Activated CD8-positive, alpha-beta T cell treated with anti-CD3 and anti-CD28 coated beads for 36 hours (primary cell): ENCODE results near the gene SUGCT. TPM values are rescaled to one million over a fixed set of nuclear protein-coding genes. Genes with fewer than 3 reads are reported as not detected.

Source experiments
- ATAC-seq: fragments of 200-7000 bp; cut with Tn5 transposase; one replicate; pipeline ENCODE4 v1.10.0; 2021; ENCODE audit warnings: mild to moderate bottlenecking, moderate library complexity
- CTCF ChIA-PET: fragments of 350-600 bp; sonication (Branson Sonifier 250); formaldehyde crosslinking; loops from one replicate; lab custom pipeline; 2021; ENCODE audit warnings: antibody characterized with exemption; lab: Charles Lee
- POLR2A ChIA-PET: fragments of 350-600 bp; sonication (Branson Sonifier 250); formaldehyde crosslinking; loops from one replicate; lab custom pipeline; 2021; ENCODE audit warnings: antibody characterized with exemption; lab: Charles Lee
- DNase-seq: peaks from one replicate; pipeline ENCODE4 v3.0.0-alpha.2; 2020
- H3K27ac Mint-ChIP-seq: one replicate; pipeline ENCODE4 v1.8.0; 2021; ENCODE audit warnings: mild to moderate bottlenecking, mixed read lengths
- H3K27me3 Mint-ChIP-seq: one replicate; pipeline ENCODE4 v1.8.0; 2021; ENCODE audit warnings: mixed read lengths
- H3K36me3 Mint-ChIP-seq: one replicate; pipeline ENCODE4 v1.8.0; 2021; ENCODE audit warnings: low read depth, mixed read lengths
- H3K4me1 Mint-ChIP-seq: one replicate; pipeline ENCODE4 v1.8.0; 2021; ENCODE audit warnings: low read depth, mixed read lengths
- H3K4me3 Mint-ChIP-seq: one replicate; pipeline ENCODE4 v1.8.0; 2021; ENCODE audit warnings: mild to moderate bottlenecking, moderate library complexity, mixed read lengths
- H3K9me3 Mint-ChIP-seq: one replicate; pipeline ENCODE4 v1.8.0; 2021; ENCODE audit warnings: mixed read lengths
- CTCF ChIP-seq: fragments of 200-600 bp; IDR thresholded peaks from one replicate; pipeline ENCODE4 v1.8.0; 2022; ENCODE audit warnings: antibody characterized with exemption, mild to moderate bottlenecking
- intact Hi-C: fragments of 100-400 bp; cut with micrococcal nuclease; formaldehyde crosslinking; loops from one replicate; pipeline ENCODE4 v1.10.0; 2022
- total RNA-seq, 2 experiments: library from RNA; stranded (reverse); gene quantifications; one replicate each; pipeline ENCODE4 v1.2.3, GENCODE V29; 2021

Gene SUGCT
- total RNA-seq, 2 experiments from 2014 or later: 1.6 to 2.0 TPM

GRCh38 chr7:40760987-40761386 lies 626.2 kb downstream of the SUGCT start:
- Mint-ChIP-seq H3K9me3 (no peaks in the 10 kb centered on the region), H3K4me3 (no peak overlapping the region), H3K27ac (no peak overlapping the region), H3K27me3 (no peaks in the 10 kb centered on the region), H3K4me1 (no peaks in the 10 kb centered on the region), H3K36me3 (no peaks in the 10 kb centered on the region)
- ChIA-PET POLR2A (no interaction called here), CTCF (no interaction called here)
- TF ChIP-seq CTCF: no peak
- ATAC-seq (no peak), DNase-seq (no peak)
- intact Hi-C loops: no loop called here

DNA sequence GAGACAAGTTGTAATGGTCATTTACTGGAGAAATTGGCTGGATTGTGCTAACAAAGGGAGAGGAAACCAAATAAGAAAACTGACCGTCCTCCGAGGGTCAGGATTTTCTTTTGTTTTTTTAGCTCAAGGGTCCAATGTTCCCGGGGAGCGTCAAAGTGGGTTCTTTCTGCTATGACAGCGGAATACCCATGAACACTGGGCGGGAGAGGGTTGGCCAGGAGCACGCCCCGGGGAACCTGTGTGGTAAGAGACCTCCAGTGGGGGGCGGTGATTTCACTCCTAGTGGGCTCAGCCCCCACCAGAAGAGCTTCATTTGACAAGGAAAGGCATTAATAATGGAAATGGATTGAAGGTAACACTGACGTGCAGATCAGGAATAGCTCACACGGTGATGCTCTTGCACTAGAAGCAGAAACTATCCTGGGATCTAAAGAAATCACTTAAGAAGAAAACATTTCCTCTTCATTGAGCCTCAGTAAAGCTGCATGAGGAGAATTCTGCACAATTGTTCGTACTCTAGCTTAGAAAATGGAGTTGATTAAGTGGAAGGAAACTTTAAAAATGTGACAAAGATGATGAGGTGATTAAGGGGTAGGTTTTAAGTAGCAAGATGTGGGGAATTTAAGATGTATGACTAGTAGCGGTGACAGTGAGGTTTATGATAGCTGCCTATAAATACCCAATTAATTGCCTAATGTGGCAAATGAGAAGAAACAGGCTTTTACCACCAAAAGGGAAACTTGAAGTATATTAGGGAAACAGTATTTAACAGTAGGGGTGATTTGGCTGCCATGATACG lies 627.2 kb downstream of the SUGCT start:
- DNase-seq (no peak), ATAC-seq (no peak)
- no peaks in the 10 kb centered on the region for H3K36me3 Mint-ChIP-seq
- H3K27me3 Mint-ChIP-seq: no peaks in the 10 kb centered on the region
- ChIA-PET POLR2A (no interaction called here), CTCF (no interaction called here)
- no peak overlapping the region for H3K27ac Mint-ChIP-seq
- H3K4me3 Mint-ChIP-seq: no peak overlapping the region
- no peak for TF ChIP-seq CTCF
- no peaks in the 10 kb centered on the region for H3K4me1 Mint-ChIP-seq
- intact Hi-C loops: no loop called here
- H3K9me3 Mint-ChIP-seq: no peaks in the 10 kb centered on the region

DNA sequence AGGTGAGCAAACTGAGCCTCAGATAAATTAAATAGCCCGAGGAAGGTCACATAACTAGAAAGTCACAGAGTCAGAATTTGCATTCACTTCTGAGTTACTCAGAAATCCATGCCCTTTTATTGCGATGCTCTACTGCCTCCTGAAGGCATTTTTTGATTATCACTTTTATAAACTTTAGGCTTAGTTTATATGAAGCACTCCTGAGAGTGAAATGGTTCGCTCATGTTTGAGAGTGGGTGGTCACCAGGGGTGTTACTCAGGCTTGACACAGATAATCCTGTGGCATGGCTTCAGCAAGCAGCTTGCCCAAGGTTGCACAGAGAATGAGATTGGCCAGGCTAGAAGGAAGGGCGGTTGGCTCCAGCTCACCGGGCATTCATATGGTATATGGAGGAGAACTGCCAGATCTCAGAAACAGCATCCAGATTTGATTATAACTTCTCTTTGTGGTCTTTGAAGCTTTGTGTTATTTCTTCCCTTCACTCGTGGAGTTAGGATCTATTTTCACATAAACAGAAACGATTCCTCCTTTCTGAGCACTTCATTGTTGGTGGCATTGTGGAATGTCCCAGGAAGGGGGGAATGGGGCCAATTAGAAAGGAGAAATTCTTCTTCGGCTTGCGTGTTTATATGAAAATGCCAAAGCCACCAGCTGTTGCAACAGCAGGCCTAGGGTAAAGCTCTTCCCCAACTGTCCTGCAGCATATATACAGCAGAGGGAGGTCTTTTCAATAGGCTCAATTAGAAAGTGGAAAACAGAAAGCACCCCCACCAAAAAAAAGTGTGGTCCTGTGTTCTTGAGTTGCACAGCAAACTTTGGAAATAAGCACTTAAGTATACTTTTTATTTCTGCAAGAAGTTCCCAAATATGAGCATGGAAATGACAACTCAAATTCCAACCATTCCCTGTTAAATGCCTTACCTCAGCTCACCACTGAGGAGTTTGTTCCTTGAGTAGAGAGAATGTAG lies 628.8 kb downstream of the SUGCT start:
- DNase-seq (no peak), ATAC-seq (no peak)
- H3K4me1 Mint-ChIP-seq: no peaks in the 10 kb centered on the region
- H3K27me3 Mint-ChIP-seq: no peaks in the 10 kb centered on the region
- no peaks in the 10 kb centered on the region for H3K9me3 Mint-ChIP-seq
- no peak overlapping the region for H3K4me3 Mint-ChIP-seq
- POLR2A ChIA-PET: no interaction called here
- H3K27ac Mint-ChIP-seq: no peak overlapping the region
- CTCF ChIA-PET: no interaction called here
- no peaks in the 10 kb centered on the region for H3K36me3 Mint-ChIP-seq
- intact Hi-C loops: no loop called here
- TF ChIP-seq CTCF: no peak

DNA sequence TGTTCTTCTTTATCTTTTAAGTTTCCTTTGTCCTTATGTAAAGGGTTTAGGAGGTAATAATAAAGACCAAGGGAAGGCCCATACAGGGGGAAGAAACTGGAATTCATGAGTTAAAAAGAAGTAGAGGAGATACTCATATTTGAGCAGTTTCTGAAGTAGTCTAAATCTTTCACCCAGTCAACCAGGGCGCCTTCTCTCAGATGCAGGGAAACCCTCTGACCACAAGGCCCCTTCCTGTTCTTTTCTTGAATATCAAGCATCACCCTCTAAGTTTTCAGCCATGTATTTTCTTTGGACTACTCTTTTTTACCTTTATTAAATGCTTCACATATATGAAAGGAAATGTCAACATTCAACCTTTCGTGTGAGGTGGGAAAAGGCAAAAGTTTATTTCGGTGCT lies 630.8 kb downstream of the SUGCT start:
- ChIA-PET CTCF (interaction anchor here (1.1 kb wide), 1 partner anchor 19 kb away, joined by 3 read pairs; no protein-coding TSS in a partner anchor), POLR2A (no interaction called here)
- no peak for TF ChIP-seq CTCF
- Mint-ChIP-seq H3K36me3 (no peaks in the 10 kb centered on the region), H3K27ac (no peak overlapping the region), H3K4me1 (no peaks in the 10 kb centered on the region), H3K9me3 (no peaks in the 10 kb centered on the region), H3K4me3 (no peak overlapping the region), H3K27me3 (no peaks in the 10 kb centered on the region)
- intact Hi-C loops: no loop called here
- no peak for ATAC-seq
- DNase-seq: no peak

DNA sequence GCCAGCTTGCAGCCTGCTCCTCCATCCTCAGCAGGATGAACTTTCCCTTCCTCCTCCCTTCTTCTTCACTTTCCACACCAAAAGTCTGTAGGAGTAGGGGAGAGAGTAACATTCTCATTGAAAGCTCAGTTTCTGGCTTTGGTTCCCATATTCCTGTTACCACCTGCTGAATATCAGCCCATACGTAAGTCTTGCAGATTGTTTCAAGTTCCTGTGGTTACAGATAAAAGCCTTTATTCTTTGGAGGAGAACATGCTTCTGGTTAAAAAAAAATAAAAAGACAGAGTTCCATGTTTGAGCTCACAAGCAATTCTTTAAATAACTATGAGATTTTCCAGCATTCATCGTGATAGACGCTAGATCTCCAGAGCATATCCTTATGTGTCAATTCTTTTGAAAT lies 637.3 kb downstream of the SUGCT start:
- CTCF ChIA-PET: no interaction called here
- ATAC-seq (no peak), DNase-seq (no peak)
- intact Hi-C loops: no loop called here
- no peaks in the 10 kb centered on the region for H3K4me1 Mint-ChIP-seq
- POLR2A ChIA-PET: no interaction called here
- no peak overlapping the region for H3K27ac Mint-ChIP-seq
- no peaks in the 10 kb centered on the region for H3K9me3 Mint-ChIP-seq
- H3K4me3 Mint-ChIP-seq: no peak overlapping the region
- no peak for TF ChIP-seq CTCF
- no peaks in the 10 kb centered on the region for H3K27me3 Mint-ChIP-seq
- H3K36me3 Mint-ChIP-seq: no peaks in the 10 kb centered on the region
